Activated CD4-positive, CD25-positive, alpha-beta regulatory T cell treated with anti-CD3 and anti-CD28 coated beads, Interleukin-2, amount 50 U/mL, for 24 hours (primary cell): Measurements from ENCODE around the gene CYBA.
"Not testable (repeated sequence)": the region's sequence is repeated elsewhere in the genome, so short reads cannot be mapped to it uniquely, and the experiment has no call there.

Source experiments
- ATAC-seq, 2 donors: fragments of 150-1000 bp; cut with Tn5 transposase; one replicate each; pipeline ENCODE4 v1.10.0; 2021; ENCODE audit warnings: mild to moderate bottlenecking in 1 of 2, moderate library complexity in 1 of 2

CYBA gene

DNA sequence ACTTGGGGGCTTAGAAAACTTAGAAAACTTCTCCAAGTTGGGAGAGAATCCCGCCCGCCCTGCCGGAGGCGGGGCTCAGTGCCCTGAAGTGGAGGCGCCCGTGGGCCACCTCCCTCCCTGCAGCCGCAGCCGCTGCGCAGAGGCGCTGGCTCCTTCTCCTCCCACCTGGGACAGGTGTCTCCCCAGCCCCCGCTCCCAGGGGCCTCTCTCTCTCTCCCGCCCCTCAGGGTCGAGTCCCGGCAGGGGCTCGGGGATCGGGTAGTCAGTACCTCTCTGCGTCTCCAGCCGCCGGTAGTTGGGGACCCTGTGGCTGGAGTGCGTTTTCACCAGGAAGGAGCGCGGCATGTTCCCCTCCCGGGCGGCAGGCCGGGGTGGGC lies 35.2 kb upstream of the CYBA start:
- ATAC-seq = peak; percentile 18 to 21

DNA sequence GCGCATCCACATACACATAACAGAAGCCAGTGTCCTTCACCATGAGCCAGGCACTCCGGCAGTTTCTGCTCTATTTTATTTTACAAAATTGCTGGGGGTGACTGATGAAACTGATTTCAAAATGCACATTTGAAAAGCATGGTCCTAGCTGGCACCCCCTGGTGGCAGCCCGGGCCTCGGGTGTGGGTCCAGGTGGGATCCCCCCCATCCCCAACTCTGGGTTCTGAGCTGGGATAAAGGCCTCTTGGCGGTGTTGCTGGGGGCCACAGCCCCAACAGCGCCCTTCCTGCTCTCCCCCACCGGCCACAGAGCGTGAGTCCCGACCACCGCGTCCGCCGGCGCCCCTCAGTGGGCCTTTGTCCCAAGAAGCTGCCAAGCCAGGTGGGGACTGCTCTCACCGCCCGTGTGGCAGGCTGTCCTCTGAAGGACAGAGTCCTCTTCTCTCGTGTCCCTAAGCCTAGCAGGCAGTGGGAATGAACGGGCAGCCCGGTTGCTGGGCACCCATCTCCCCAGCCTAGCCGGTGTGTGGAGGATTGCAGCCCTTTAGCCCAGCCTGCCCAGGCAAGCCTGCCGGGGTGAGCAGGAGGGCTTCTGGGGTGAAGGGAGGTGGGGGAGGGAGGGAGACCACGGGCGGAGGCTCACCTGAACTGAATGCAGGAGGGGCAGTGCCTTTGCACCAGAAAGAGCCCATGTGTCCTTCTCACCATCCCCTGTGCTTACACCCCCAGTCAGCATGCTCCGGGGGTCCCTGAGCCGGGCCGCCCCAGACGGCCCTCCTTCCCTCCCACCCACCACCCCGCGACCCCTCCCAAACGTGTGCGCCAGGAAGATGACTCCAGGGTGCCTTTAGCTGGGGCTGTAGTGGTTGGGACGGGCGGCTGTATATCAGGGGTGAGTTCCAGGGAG lies 34.6 kb upstream of the CYBA start:
- peak; percentile 17 to 28 for ATAC-seq

- no peak for ATAC-seq
Measured at GRCh38 chr16:88684569-88685155, 33.8 kb upstream of the CYBA start.

DNA sequence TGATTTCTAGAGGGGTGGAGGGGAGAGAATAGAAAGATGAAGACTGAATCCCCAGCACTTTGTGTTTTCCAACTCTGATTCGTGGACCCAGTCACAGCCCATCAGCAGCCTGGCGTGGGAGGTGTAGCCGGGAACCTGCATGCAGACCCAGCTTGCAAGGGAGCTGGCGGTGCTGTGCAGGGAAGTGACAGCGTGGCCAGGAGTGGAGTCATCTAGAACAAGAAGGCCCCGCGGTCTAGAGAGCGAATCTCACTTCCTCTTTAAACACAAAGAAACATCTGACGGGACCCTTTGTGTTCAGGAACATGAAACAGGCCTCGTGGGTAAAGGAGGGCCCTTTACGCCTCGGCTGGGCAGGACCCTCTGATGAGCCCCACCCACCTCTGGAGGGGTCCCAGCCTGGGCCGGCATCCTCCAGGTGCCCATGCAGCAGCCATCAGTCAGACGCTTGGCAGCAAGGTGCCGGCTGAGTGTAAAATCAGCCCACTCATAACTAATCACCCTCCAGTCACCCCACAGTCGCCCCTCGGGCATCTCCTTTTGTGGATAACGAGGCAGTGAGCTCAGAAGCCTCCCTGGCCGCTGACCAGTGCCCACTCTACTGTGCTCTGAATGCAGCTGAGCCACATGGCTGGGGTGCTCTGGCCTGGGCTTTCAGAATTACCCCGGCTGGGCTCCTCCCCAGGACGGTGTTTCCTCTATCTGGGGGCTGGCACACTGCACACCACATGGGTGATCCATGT lies 31.0 kb upstream of the CYBA start:
- peak; percentile 67 to 71 for ATAC-seq

GRCh38 chr16:88681084-88681680 lies 30.3 kb upstream of the CYBA start:
- peak in 1 of 2 donors; percentile 18 for ATAC-seq

- ATAC-seq = no peak
Measured at GRCh38 chr16:88680554-88681083, 29.8 kb upstream of the CYBA start.

GRCh38 chr16:88678224-88678979 lies 27.5 kb upstream of the CYBA start:
- ATAC-seq = no peak

DNA sequence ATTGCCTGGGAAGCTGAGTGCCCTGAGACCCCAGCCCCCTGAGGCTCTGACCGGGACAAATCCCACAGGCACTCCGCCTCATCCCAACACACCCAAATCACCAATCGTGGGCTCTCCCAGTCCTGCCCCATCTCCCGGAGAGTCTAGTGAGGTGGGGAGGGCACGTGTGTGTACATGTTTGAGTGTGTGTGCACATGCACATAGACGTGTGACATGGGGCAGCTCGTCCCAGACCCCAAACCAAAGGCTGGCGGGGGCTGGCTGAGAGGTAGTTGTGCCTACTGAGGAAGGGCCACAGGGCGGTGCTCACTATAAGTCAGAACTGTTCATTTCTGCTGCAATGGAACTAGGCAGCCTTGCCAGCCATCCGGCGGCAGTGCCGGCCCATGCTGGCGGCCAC lies 26.9 kb upstream of the CYBA start:
- no peak for ATAC-seq

DNA sequence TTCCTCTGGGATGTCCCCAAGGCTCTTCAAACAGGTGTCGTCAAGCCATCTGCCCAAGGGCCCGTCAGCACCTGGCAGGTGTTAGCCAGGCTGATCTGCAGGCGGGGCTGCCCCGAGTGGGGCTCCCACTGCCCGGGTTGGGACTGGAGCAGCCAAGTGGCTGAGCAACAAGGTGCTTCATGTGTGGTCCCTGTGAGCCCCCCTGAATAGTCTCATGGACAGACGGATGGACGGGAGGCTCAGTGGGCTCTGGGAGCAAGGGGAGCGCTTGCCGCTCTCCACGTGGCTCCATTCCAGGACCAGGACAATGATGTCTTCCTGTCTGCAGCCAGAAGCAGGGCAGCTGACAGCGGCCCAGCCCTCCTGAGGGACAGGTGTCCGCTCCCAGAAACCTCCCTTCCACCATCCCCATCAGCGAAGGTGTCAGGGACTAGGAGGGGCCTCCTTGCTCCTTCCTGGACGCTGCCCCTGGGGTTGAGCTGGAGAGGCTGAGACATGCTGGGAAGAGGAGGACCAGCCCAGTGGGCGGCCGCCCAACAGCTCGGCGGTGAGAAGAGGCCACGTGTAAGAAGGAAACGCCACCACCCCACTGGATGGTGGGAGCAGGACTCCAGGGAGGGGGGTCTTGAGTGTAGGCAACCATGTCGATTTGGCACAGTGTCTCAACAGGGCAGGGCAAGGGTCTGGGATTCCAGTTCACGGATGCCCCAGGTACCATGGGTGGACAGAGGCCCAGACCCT lies 25.8 kb upstream of the CYBA start:
- ATAC-seq = no peak

DNA sequence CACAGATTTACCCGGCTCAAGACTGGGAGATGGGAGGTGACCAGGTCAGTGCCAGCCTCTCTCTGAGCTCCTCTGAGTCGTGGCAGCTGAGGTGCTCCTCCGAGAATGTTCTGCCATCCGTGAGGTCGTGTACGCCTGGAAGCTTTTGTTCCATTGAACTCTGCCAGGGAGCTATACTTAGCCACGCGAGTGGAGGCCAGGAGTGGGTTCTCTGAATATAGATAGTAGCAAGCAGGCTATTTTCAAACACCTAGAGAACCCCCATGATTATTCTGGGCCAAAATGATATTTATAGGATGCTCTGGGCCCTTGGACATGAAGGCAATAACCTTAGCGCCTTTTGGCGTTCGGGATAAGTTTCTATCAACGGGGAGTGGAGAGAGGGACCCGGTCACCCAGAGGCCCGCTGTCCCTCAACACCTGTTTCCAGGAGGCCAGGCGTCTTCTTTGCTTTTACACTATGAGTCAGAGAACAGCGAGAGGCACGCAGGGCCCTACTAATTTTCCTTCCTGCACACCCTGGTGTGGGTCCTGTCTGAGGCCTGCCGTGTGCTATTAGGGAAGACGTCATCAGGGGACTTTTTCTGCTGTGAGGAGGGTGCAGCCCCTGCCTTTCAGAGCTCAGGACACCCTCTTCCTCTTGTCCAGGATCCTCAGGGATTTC lies 23.0 kb upstream of the CYBA start:
- ATAC-seq = no peak

- ATAC-seq = no peak
Measured at GRCh38 chr16:88672776-88673175, 21.9 kb upstream of the CYBA start.

- ATAC-seq = no peak
Measured at GRCh38 chr16:88671806-88672205, 21.0 kb upstream of the CYBA start.

DNA sequence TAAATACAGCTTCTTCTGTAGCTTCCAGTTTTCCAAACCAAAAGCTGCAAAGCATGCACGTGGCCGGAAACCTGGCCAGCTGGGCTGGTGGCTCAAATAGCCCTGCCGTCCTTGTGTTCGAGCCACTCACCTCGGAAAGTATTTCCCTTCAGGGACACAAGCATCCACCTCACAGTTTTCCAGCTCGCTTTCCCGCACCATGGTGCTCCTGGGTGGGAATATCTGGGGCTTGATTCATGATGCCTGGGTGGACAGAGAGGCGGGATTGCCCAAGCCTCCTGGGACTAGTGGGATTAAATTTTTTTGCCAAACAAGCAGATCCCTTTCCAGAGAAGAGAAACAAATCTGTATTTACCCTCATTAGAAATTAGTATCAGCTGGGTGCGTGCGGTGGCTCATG lies 19.1 kb upstream of the CYBA start:
- no peak for ATAC-seq

DNA sequence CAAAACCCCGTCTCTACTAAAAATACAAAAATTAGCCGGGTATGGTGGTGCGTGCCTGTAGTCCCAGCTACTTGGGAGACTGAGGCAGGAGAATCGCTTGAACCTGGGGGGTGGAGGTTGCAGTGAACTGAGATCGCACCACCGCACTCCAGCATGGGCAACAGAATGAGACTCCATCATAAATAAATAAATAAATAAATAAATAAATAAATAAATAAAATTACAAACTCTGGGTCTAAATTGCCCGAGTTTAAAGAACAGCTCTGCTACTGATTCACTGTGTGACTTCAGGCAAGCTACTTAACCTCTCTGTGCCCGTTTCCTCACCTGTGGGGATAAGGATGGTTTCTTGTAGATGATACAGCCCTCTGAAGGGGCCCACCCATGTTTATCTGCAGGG lies 18.6 kb upstream of the CYBA start:
- not testable (repeated sequence) for ATAC-seq

DNA sequence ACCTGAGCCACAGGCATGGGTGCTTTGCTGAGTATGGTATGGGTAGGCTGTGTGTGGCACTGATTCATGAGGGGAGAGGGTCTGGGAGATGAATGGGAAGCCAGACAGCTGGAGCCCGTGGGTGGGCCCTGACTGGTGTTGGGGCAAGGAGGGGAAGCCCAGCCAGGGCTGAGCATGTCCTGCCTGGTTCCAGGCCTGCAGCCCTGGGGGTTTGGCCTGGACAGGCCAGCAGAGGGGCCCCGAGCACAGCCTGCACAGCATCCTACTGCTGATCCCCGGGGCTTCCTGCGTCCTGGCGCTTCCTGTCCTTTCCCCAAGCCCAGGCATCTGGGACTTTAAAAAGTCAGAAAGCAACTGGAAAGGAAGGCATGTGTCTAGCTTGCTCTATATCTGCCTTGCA lies 16.6 kb upstream of the CYBA start:
- ATAC-seq = no peak

- ATAC-seq = no peak
Measured at GRCh38 chr16:88665570-88665969, 14.7 kb upstream of the CYBA start.

DNA sequence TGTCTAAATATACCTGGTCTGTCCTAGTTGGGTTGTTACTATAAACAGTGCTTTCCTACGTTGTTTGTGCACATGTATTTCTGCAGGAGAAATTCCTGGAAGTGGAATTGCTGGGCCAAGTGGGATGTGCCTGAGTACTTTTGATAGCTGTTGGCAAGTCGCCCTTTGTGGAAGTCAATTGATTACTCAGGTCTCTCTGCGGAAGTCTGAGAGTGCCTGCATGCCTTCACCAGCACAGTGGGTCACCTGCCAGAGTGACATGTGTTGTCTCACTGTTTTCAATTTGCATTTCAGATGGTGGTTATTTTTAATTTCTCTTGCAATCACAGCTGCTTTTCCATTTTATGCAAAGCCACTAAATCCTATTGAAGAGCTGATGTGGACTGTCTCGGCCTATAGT lies 14.3 kb upstream of the CYBA start:
- no peak for ATAC-seq

GRCh38 chr16:88662843-88663606 lies 12.2 kb upstream of the CYBA start, which contains the start of gene MVD:
MVD (minus strand) TSS chr16:88663091; CDS start chr16:88663080, 11 bp downstream.
- ATAC-seq = peak; percentile 100

- ATAC-seq = peak in 1 of 2 donors; percentile 0
Measured at GRCh38 chr16:88662222-88662842, 11.5 kb upstream of the CYBA start.
